HepG2 (cell line): ENCODE results near the gene SMDT1. TPM values are rescaled to one million over a fixed set of nuclear protein-coding genes. Genes with fewer than 3 reads are reported as not detected.

ENCODE experiments used
- GZF1 ChIP-seq: sonication (generic); formaldehyde crosslinking; IDR thresholded peaks from 2 replicates; pipeline ENCODE4 v1.5.1; 2020; ENCODE audit warnings: mild to moderate bottlenecking, missing genetic modification reagents
- KDM5A ChIP-seq: fragments of 200-600 bp; sonication (generic); IDR thresholded peaks from 2 replicates; pipeline ENCODE4 v1.7.0; 2018; ENCODE audit warnings: antibody characterized with exemption, mild to moderate bottlenecking, low read length, borderline replicate concordance
- MED1 ChIP-seq: sonication (generic); formaldehyde crosslinking; IDR thresholded peaks from 2 replicates; pipeline ENCODE4 v1.4.0; 2020; ENCODE audit warnings: missing genetic modification reagents
- POLR2AphosphoS5 ChIP-seq: IDR thresholded peaks from 2 replicates; pipeline ENCODE4 v1.6.1; 2012; ENCODE audit warnings: low read depth, low read length
- RBAK ChIP-seq: sonication (generic); formaldehyde crosslinking; IDR thresholded peaks from 2 replicates; pipeline ENCODE4 v1.5.1; 2020; ENCODE audit warnings: mild to moderate bottlenecking, missing genetic modification reagents
- ZNF264 ChIP-seq: sonication (generic); formaldehyde crosslinking; IDR thresholded peaks from 2 replicates; pipeline ENCODE4 v1.4.0; 2020; ENCODE audit warnings: missing genetic modification reagents
- ZNF317 ChIP-seq: sonication (generic); formaldehyde crosslinking; IDR thresholded peaks from 2 replicates; pipeline ENCODE4 v1.5.0; 2020; ENCODE audit warnings: mild to moderate bottlenecking, missing genetic modification reagents
- ZNF510 ChIP-seq: sonication (generic); formaldehyde crosslinking; IDR thresholded peaks from 2 replicates; pipeline ENCODE4 v1.4.0; 2020; ENCODE audit warnings: low read depth, mild to moderate bottlenecking, missing genetic modification reagents
- ZNF563 ChIP-seq: sonication (generic); formaldehyde crosslinking; IDR thresholded peaks from 2 replicates; pipeline ENCODE4 v1.8.0; 2022; ENCODE audit warnings: mild to moderate bottlenecking, moderate library complexity, missing genetic modification reagents
- ZNF891 ChIP-seq: sonication (generic); formaldehyde crosslinking; IDR thresholded peaks from 2 replicates; pipeline ENCODE4 v1.5.0; 2020; ENCODE audit warnings: mild to moderate bottlenecking, missing genetic modification reagents
- ZSCAN12 ChIP-seq: sonication (generic); formaldehyde crosslinking; IDR thresholded peaks from 2 replicates; pipeline ENCODE4 v1.9.0; 2021; ENCODE audit warnings: mild to moderate bottlenecking, missing genetic modification reagents
- polyA plus RNA-seq, 8 experiments: library from polyadenylated mRNA; depleted of rRNA in 3 of 8; stranded (reverse) in 7 of 8; unstranded in 1 of 8; fragments of >200 nt; fragmentation: Illumina TruSeq in 4 of 8; extraction: Trizol in 4 of 8; gene quantifications; 2 replicates each; pipeline versions ENCODE4 v1.2.1 to v1.2.3, GENCODE V29; 2011 to 2016; ENCODE audit warnings: low read depth in 4 of 8, missing spikeins in 1 of 8, mixed read lengths in 1 of 8; ENCODE audit not compliant: insufficient read depth in 1 of 8
- total RNA-seq, 5 experiments: library from RNA; depleted of rRNA; stranded (reverse); fragments of >200 nt; fragmentation: Illumina TruSeq; extraction: Trizol; gene quantifications; 2 replicates each; pipeline ENCODE4 v1.2.3, GENCODE V29; 2016; ENCODE audit warnings: low read depth in 1 of 5
- TF ChIP-seq, protein P1 (sequence below): sonication (generic); formaldehyde crosslinking; IDR thresholded peaks from 2 replicates; pipeline ENCODE4 v1.4.0; 2020; ENCODE audit warnings: mild to moderate bottlenecking, low read depth, missing genetic modification reagents
- TF ChIP-seq, protein P2 (sequence below): sonication (generic); formaldehyde crosslinking; IDR thresholded peaks from 2 replicates; pipeline ENCODE4 v1.5.0; 2020; ENCODE audit warnings: mild to moderate bottlenecking, missing genetic modification reagents, borderline replicate concordance
- TF ChIP-seq, protein P3 (sequence below): sonication (generic); formaldehyde crosslinking; IDR thresholded peaks from 2 replicates; pipeline ENCODE4 v1.5.0; 2020; ENCODE audit warnings: mild to moderate bottlenecking, missing genetic modification reagents, borderline replicate concordance
- TF ChIP-seq, protein P4 (sequence below): IDR thresholded peaks from 2 replicates; pipeline ENCODE4 v1.6.1; 2016; ENCODE audit warnings: low read depth, borderline replicate concordance

The SMDT1 gene
- total and polyA plus RNA-seq, 2 of the 13 experiments (the other 11 are each of a cell fraction or from before 2014, with no cell fraction given) = 8.3 to 26.6 TPM

DNA sequence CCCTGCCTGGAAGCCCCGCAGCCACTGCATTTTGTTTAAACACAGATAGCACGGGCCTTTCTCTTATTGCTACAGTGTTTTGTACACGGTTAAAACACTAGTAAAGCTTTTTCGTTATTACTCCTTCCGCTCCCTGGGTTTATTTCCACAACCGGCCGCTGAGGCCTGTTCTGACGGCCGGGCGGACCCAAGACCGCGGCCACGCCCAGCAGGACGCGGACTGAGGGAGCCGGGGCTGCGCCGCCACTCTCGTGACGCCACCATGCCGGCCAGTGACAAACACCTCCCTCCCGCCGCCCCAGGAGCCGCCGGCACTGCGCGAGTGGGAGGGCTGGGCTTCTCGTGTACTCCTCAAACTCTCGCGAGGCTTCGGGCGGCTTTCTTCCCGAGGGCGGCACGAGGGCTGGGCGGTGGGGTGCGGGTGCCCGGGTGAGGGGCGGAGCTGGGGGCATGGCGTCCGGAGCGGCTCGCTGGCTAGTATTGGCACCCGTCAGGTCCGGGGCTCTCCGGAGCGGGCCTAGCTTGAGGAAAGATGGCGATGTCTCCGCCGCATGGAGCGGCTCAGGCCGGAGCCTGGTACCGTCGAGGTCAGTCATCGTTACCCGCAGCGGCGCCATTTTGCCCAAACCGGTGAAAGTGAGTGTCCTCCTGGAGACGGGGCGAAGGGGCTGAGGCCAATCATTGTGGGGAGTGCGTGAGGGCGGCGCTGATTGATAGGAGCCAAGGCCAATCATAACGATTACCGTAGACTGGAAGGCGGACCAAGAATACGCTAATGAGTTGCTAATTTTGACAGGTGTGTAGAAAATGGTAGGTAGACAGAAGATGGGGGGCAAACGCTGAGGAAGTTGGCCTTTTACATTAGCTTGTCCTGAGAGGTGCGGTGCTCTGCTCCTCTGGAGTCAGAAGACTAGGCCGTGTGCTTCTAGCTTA is at the start of gene SMDT1 (continued):
- TF ChIP-seq, protein P1, sequence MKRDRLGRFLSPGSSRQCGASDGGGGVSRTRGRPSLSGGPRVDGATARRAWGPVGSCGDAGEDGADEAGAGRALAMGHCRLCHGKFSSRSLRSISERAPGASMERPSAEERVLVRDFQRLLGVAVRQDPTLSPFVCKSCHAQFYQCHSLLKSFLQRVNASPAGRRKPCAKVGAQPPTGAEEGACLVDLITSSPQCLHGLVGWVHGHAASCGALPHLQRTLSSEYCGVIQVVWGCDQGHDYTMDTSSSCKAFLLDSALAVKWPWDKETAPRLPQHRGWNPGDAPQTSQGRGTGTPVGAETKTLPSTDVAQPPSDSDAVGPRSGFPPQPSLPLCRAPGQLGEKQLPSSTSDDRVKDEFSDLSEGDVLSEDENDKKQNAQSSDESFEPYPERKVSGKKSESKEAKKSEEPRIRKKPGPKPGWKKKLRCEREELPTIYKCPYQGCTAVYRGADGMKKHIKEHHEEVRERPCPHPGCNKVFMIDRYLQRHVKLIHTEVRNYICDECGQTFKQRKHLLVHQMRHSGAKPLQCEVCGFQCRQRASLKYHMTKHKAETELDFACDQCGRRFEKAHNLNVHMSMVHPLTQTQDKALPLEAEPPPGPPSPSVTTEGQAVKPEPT (CRISPR knock-in tag) = 0 out of 2 replicates have a peak, but pooled peaks have one; percentile 4
- TF ChIP-seq POLR2AphosphoS5 (peak; percentile 75), ZNF317 (CRISPR knock-in tag) (peak; percentile 86), KDM5A (peak; percentile 74; the same call in 1 of the 2 replicates), ZSCAN12 (CRISPR knock-in tag) (0 out of 2 replicates have a peak, but pooled peaks have one; percentile 73), MED1 (CRISPR knock-in tag) (peak; percentile 76), ZNF891 (CRISPR knock-in tag) (peak; percentile 85; the same call in 1 of the 2 replicates), RBAK (CRISPR knock-in tag) (no peak), ZNF510 (CRISPR knock-in tag) (peak; percentile 78; the same call in 1 of the 2 replicates), ZNF264 (CRISPR knock-in tag) (peak; percentile 56; the same call in 1 of the 2 replicates), ZNF563 (CRISPR knock-in tag) (peak; percentile 84), GZF1 (CRISPR knock-in tag) (peak; percentile 26; the same call in 1 of the 2 replicates)
- TF ChIP-seq, protein P2, sequence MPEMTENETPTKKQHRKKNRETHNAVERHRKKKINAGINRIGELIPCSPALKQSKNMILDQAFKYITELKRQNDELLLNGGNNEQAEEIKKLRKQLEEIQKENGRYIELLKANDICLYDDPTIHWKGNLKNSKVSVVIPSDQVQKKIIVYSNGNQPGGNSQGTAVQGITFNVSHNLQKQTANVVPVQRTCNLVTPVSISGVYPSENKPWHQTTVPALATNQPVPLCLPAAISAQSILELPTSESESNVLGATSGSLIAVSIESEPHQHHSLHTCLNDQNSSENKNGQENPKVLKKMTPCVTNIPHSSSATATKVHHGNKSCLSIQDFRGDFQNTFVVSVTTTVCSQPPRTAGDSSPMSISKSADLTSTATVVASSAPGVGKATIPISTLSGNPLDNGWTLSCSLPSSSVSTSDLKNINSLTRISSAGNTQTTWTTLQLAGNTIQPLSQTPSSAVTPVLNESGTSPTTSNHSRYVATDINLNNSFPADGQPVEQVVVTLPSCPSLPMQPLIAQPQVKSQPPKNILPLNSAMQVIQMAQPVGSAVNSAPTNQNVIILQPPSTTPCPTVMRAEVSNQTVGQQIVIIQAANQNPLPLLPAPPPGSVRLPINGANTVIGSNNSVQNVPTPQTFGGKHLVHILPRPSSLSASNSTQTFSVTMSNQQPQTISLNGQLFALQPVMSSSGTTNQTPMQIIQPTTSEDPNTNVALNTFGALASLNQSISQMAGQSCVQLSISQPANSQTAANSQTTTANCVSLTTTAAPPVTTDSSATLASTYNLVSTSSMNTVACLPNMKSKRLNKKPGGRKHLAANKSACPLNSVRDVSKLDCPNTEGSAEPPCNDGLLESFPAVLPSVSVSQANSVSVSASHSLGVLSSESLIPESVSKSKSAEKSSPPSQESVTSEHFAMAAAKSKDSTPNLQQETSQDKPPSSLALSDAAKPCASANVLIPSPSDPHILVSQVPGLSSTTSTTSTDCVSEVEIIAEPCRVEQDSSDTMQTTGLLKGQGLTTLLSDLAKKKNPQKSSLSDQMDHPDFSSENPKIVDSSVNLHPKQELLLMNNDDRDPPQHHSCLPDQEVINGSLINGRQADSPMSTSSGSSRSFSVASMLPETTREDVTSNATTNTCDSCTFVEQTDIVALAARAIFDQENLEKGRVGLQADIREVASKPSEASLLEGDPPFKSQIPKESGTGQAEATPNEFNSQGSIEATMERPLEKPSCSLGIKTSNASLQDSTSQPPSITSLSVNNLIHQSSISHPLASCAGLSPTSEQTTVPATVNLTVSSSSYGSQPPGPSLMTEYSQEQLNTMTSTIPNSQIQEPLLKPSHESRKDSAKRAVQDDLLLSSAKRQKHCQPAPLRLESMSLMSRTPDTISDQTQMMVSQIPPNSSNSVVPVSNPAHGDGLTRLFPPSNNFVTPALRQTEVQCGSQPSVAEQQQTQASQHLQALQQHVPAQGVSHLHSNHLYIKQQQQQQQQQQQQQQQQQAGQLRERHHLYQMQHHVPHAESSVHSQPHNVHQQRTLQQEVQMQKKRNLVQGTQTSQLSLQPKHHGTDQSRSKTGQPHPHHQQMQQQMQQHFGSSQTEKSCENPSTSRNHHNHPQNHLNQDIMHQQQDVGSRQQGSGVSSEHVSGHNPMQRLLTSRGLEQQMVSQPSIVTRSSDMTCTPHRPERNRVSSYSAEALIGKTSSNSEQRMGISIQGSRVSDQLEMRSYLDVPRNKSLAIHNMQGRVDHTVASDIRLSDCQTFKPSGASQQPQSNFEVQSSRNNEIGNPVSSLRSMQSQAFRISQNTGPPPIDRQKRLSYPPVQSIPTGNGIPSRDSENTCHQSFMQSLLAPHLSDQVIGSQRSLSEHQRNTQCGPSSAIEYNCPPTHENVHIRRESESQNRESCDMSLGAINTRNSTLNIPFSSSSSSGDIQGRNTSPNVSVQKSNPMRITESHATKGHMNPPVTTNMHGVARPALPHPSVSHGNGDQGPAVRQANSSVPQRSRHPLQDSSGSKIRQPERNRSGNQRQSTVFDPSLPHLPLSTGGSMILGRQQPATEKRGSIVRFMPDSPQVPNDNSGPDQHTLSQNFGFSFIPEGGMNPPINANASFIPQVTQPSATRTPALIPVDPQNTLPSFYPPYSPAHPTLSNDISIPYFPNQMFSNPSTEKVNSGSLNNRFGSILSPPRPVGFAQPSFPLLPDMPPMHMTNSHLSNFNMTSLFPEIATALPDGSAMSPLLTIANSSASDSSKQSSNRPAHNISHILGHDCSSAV (CRISPR knock-in tag) = 0 out of 2 replicates have a peak, but pooled peaks have one; percentile 22
- TF ChIP-seq, protein P3, sequence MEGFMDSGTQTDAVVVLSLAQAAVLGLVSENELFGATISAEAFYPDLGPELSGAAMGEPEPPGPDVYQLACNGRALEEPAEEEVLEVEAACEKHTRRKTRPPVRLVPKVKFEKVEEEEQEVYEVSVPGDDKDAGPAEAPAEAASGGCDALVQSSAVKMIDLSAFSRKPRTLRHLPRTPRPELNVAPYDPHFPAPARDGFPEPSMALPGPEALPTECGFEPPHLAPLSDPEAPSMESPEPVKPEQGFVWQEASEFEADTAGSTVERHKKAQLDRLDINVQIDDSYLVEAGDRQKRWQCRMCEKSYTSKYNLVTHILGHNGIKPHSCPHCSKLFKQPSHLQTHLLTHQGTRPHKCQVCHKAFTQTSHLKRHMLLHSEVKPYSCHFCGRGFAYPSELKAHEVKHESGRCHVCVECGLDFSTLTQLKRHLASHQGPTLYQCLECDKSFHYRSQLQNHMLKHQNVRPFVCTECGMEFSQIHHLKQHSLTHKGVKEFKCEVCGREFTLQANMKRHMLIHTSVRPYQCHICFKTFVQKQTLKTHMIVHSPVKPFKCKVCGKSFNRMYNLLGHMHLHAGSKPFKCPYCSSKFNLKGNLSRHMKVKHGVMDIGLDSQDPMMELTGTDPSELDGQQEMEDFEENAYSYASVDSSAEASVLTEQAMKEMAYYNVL (CRISPR knock-in tag) = no peak; the same call in 1 of the 2 replicates
- TF ChIP-seq, protein P4, sequence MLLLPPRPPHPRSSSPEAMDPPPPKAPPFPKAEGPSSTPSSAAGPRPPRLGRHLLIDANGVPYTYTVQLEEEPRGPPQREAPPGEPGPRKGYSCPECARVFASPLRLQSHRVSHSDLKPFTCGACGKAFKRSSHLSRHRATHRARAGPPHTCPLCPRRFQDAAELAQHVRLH (CRISPR knock-in tag) = peak; percentile 61
